HepG2 (cell line): Measurements from ENCODE around the gene PTGIS. TPM values are rescaled to one million over a fixed set of nuclear protein-coding genes. Genes with fewer than 3 reads are reported as not detected.
A peak's percentile ranks its signal among the peaks of the same experiment; 100 is the strongest.

Experiments used
- ATF1 ChIP-seq: IDR thresholded peaks from 2 replicates; pipeline ENCODE4 v1.6.1; 2016; ENCODE audit warnings: mild to moderate bottlenecking, control low read depth
- HIVEP1 ChIP-seq: sonication (generic); formaldehyde crosslinking; IDR thresholded peaks from 2 replicates; pipeline ENCODE4 v1.4.0; 2020; ENCODE audit warnings: mild to moderate bottlenecking, missing genetic modification reagents
- JUNB ChIP-seq: sonication (generic); formaldehyde crosslinking; IDR thresholded peaks from 2 replicates; pipeline ENCODE4 v1.8.0; 2022; ENCODE audit warnings: missing genetic modification reagents, mild to moderate bottlenecking, borderline replicate concordance
- MXD4 ChIP-seq: IDR thresholded peaks from 2 replicates; pipeline ENCODE4 v1.6.1; 2016; ENCODE audit warnings: mild to moderate bottlenecking, missing biosample characterization, missing genetic modification reagents
- MYC ChIP-seq: sonication (generic); formaldehyde crosslinking; IDR thresholded peaks from 2 replicates; pipeline ENCODE4 v1.9.0; 2021; ENCODE audit warnings: missing genetic modification reagents, borderline replicate concordance
- REST ChIP-seq, 2 experiments: IDR thresholded peaks; 2 replicates each; pipeline ENCODE4 v1.6.1; 2011 to 2012; ENCODE audit warnings: low read length in 2 of 2, borderline replicate concordance in 1 of 2, low read depth in 1 of 2, mild to moderate bottlenecking in 1 of 2, moderate library complexity in 1 of 2
- TAF15 ChIP-seq: fragments of 200-400 bp; formaldehyde crosslinking; IDR thresholded peaks from one replicate; pipeline ENCODE4 v1.6.1; 2018; ENCODE audit warnings: mild to moderate bottlenecking, low read depth, low read length; ENCODE audit not compliant: poor library complexity, severe bottlenecking
- WIZ ChIP-seq: sonication (generic); formaldehyde crosslinking; IDR thresholded peaks from 2 replicates; pipeline ENCODE4 v1.5.1; 2020; ENCODE audit warnings: mild to moderate bottlenecking, missing genetic modification reagents
- YEATS4 ChIP-seq: sonication (generic); formaldehyde crosslinking; IDR thresholded peaks from 2 replicates; pipeline ENCODE4 v1.4.0; 2020; ENCODE audit warnings: missing genetic modification reagents, borderline replicate concordance
- ZGPAT ChIP-seq: IDR thresholded peaks from 2 replicates; pipeline ENCODE4 v1.6.1; 2016; ENCODE audit warnings: mild to moderate bottlenecking
- ZNF407 ChIP-seq: sonication (generic); formaldehyde crosslinking; IDR thresholded peaks from one replicate; pipeline ENCODE4 v1.5.1; 2020; ENCODE audit warnings: mild to moderate bottlenecking, missing genetic modification reagents; ENCODE audit errors: not compliant biosample characterization
- ZNF550 ChIP-seq: sonication (generic); formaldehyde crosslinking; IDR thresholded peaks from 2 replicates; pipeline ENCODE4 v1.4.0; 2020; ENCODE audit warnings: mild to moderate bottlenecking, missing genetic modification reagents, borderline replicate concordance
- ZNF558 ChIP-seq: sonication (generic); formaldehyde crosslinking; IDR thresholded peaks from 2 replicates; pipeline ENCODE4 v1.9.0; 2022; ENCODE audit warnings: mild to moderate bottlenecking, missing genetic modification reagents, borderline replicate concordance
- ZNF563 ChIP-seq: sonication (generic); formaldehyde crosslinking; IDR thresholded peaks from 2 replicates; pipeline ENCODE4 v1.8.0; 2022; ENCODE audit warnings: mild to moderate bottlenecking, moderate library complexity, missing genetic modification reagents
- ZNF772 ChIP-seq: sonication (generic); formaldehyde crosslinking; IDR thresholded peaks from 2 replicates; pipeline ENCODE4 v1.5.0; 2020; ENCODE audit warnings: mild to moderate bottlenecking, missing genetic modification reagents
- ZZZ3 ChIP-seq: sonication (generic); formaldehyde crosslinking; IDR thresholded peaks from 2 replicates; pipeline ENCODE4 v1.4.0; 2020; ENCODE audit warnings: missing genetic modification reagents, mild to moderate bottlenecking, borderline replicate concordance
- polyA plus RNA-seq, 8 experiments: library from polyadenylated mRNA; depleted of rRNA in 3 of 8; stranded (reverse) in 7 of 8; unstranded in 1 of 8; fragments of >200 nt; fragmentation: Illumina TruSeq in 4 of 8; extraction: Trizol in 4 of 8; gene quantifications; 2 replicates each; pipeline versions ENCODE4 v1.2.1 to v1.2.3, GENCODE V29; 2011 to 2016; ENCODE audit warnings: low read depth in 4 of 8, missing spikeins in 1 of 8, mixed read lengths in 1 of 8; ENCODE audit not compliant: insufficient read depth in 1 of 8
- total RNA-seq, 5 experiments: library from RNA; depleted of rRNA; stranded (reverse); fragments of >200 nt; fragmentation: Illumina TruSeq; extraction: Trizol; gene quantifications; 2 replicates each; pipeline ENCODE4 v1.2.3, GENCODE V29; 2016; ENCODE audit warnings: low read depth in 1 of 5

Gene PTGIS
- total and polyA plus RNA-seq, 2 of the 13 experiments (the other 11 are each of a cell fraction or from before 2014, with no cell fraction given), result not detected

- TF ChIP-seq ZNF407 (CRISPR knock-in tag), result no peak
- no peak for TF ChIP-seq YEATS4
- no peak for TF ChIP-seq ZZZ3 (CRISPR knock-in tag)
- no peak for TF ChIP-seq ZNF558 (CRISPR knock-in tag)
- no peak for TF ChIP-seq ZGPAT (CRISPR knock-in tag)
- no peak for TF ChIP-seq WIZ
- TF ChIP-seq HIVEP1 (CRISPR knock-in tag), result no peak
- TF ChIP-seq ZNF550 (CRISPR knock-in tag), result no peak
- TF ChIP-seq ZNF563 (CRISPR knock-in tag), result peak; percentile 50; the same call in 1 of the 2 replicates
- TF ChIP-seq MYC (CRISPR knock-in tag), result peak; percentile 47; the same call in 1 of the 2 replicates
- TF ChIP-seq ZNF772 (CRISPR knock-in tag), result peak; percentile 63; the same call in 1 of the 2 replicates
- TF ChIP-seq REST (IDR thresholded peaks at IDR 0.05; ENCODE audit: borderline replicate concordance in 1 of 2, low read depth in 1 of 2, low read length in 2 of 2), result no peak
- no peak for TF ChIP-seq MXD4 (CRISPR knock-in tag)
- TF ChIP-seq JUNB (CRISPR knock-in tag), result no peak
- TF ChIP-seq ATF1 (CRISPR knock-in tag), result no peak
- TF ChIP-seq TAF15, result no peak
Observed at GRCh38 chr20:49615401-49616153, 47.6 kb upstream of the PTGIS start (continued).
